Mesodermal cell (in vitro differentiated cells): ENCODE data around the gene ARHGEF40.
"Not testable (repeated sequence)": the region's sequence is repeated elsewhere in the genome, so short reads cannot be mapped to it uniquely, and the experiment has no call there.

Source experiments
- H3K27ac ChIP-seq: 2 replicates; pipeline ENCODE4 v1.7.0; 2013; ENCODE audit warnings: mild to moderate bottlenecking, low read depth, low read length, moderate library complexity; ENCODE audit not compliant: severe bottlenecking
- H3K36me3 ChIP-seq: 2 replicates; pipeline ENCODE4 v1.7.1; 2013; ENCODE audit warnings: mild to moderate bottlenecking, low read length, moderate library complexity; ENCODE audit not compliant: control insufficient read depth, insufficient read depth
- H3K4me1 ChIP-seq: one replicate; pipeline ENCODE4 v1.7.1; 2013; ENCODE audit warnings: mild to moderate bottlenecking, low read length; ENCODE audit not compliant: insufficient read depth, control insufficient read depth, poor library complexity, severe bottlenecking
- H3K4me3 ChIP-seq: 2 replicates; pipeline ENCODE4 v1.7.0; 2013; ENCODE audit warnings: low read length, control low read depth, mild to moderate bottlenecking; ENCODE audit not compliant: insufficient read depth, poor library complexity, severe bottlenecking; ENCODE audit errors: extremely low read depth
- H3K9me3 ChIP-seq: 2 replicates; pipeline ENCODE4 v1.7.1; 2013; ENCODE audit warnings: mild to moderate bottlenecking, low read length, moderate library complexity; ENCODE audit not compliant: control insufficient read depth
- WGBS, 2 experiments: methylation state at CpG; one replicate each; pipeline ENCODE4 v1.1.5; 2013; ENCODE audit warnings: missing lambda C conversion rate in 2 of 2; ENCODE audit not compliant: insufficient coverage in 2 of 2; 5-methylcytosine and 5-hydroxymethylcytosine counted together

Gene ARHGEF40

GRCh38 chr14:21040370-21040925 lies 29.7 kb upstream of the ARHGEF40 start:
- no peaks in the 10 kb centered on the region for H3K9me3 ChIP-seq
- H3K27ac ChIP-seq = no peak overlapping the region
- WGBS, 2 experiments = 78 to 83% methylated on average over 7 to 8 of the region's 8 CpGs
- H3K4me1 ChIP-seq = peaks cover 31% of the 10 kb centered on the region
- no peaks in the 10 kb centered on the region for H3K36me3 ChIP-seq
- no peak overlapping the region for H3K4me3 ChIP-seq

GRCh38 chr14:21040941-21041340 lies 29.2 kb upstream of the ARHGEF40 start:
- H3K4me3 ChIP-seq, H3K27ac ChIP-seq, H3K9me3 ChIP-seq, H3K36me3 ChIP-seq: not testable (repeated sequence)
- peaks cover 31% of the 10 kb centered on the region for H3K4me1 ChIP-seq
- WGBS, 2 experiments = 86 to 93% methylated on average over 3 of the region's 3 CpGs

GRCh38 chr14:21041676-21042433 lies 28.2 kb upstream of the ARHGEF40 start, which contains the start of gene RNASE7:
Gene RNASE7, plus strand, starts transcription at chr14:21042362. Its CDS starts 631 bp downstream, at chr14:21042993.
- Histone ChIP-seq H3K4me3 (no peak within 1 kb of the TSS), H3K9me3 (no peaks in the 10 kb centered on the region), H3K36me3 (no peaks in the 10 kb centered on the region), H3K4me1 (peaks cover 31% of the 10 kb centered on the region), H3K27ac (no peak within 1 kb of the TSS)
- 79 to 95% methylated on average over 6 to 8 of the region's 11 CpGs for WGBS, 2 experiments

- H3K4me3 ChIP-seq = no peak overlapping the region
- no peak overlapping the region for H3K27ac ChIP-seq
- peaks cover 31% of the 10 kb centered on the region for H3K4me1 ChIP-seq
- H3K36me3 ChIP-seq = no peaks in the 10 kb centered on the region
- H3K9me3 ChIP-seq = no peaks in the 10 kb centered on the region
- 86 to 87% methylated on average over 6 to 8 of the region's 8 CpGs for WGBS, 2 experiments
Observed at GRCh38 chr14:21042918-21043317, 27.2 kb upstream of the ARHGEF40 start.

GRCh38 chr14:21043387-21043973 lies 26.6 kb upstream of the ARHGEF40 start:
- no peak overlapping the region for H3K27ac ChIP-seq
- H3K4me1 ChIP-seq = peaks cover 27% of the 10 kb centered on the region
- no peaks in the 10 kb centered on the region for H3K36me3 ChIP-seq
- no CpG with 5 or more reads among the region's 2 CpGs for WGBS, 2 experiments
- no peaks in the 10 kb centered on the region for H3K9me3 ChIP-seq
- H3K4me3 ChIP-seq = no peak overlapping the region

GRCh38 chr14:21043974-21044618 lies 26.0 kb upstream of the ARHGEF40 start:
- H3K4me1 ChIP-seq = peaks cover 23% of the 10 kb centered on the region
- H3K4me3 ChIP-seq = no peak overlapping the region
- H3K9me3 ChIP-seq = no peaks in the 10 kb centered on the region
- WGBS, 2 experiments = 71 to 79% methylated on average over 2 to 3 of the region's 6 CpGs
- no peaks in the 10 kb centered on the region for H3K36me3 ChIP-seq
- no peak overlapping the region for H3K27ac ChIP-seq

- peaks cover 13% of the 10 kb centered on the region for H3K4me1 ChIP-seq
- no peak overlapping the region for H3K27ac ChIP-seq
- no peak overlapping the region for H3K4me3 ChIP-seq
- 100% methylated on average over 1 to 2 of the region's 2 CpGs for WGBS, 2 experiments
- H3K9me3 ChIP-seq = no peaks in the 10 kb centered on the region
- no peaks in the 10 kb centered on the region for H3K36me3 ChIP-seq
Observed at GRCh38 chr14:21047378-21047781, 22.7 kb upstream of the ARHGEF40 start.

- H3K36me3 ChIP-seq = no peaks in the 10 kb centered on the region
- WGBS, 2 experiments = 90 to 100% methylated on average over 1 to 2 of the region's 2 CpGs
Observed at GRCh38 chr14:21048638-21049037, 21.5 kb upstream of the ARHGEF40 start.

GRCh38 chr14:21049271-21049673 lies 20.8 kb upstream of the ARHGEF40 start:
- WGBS, 2 experiments = 100% methylated on average over 1 of the region's 3 CpGs; no CpG with 5 or more reads in 1 of the 2 experiments
- no peaks in the 10 kb centered on the region for H3K36me3 ChIP-seq
- H3K4me3 ChIP-seq = no peak overlapping the region
- no peak overlapping the region for H3K27ac ChIP-seq
- no peaks in the 10 kb centered on the region for H3K9me3 ChIP-seq
- peaks cover 3% of the 10 kb centered on the region for H3K4me1 ChIP-seq

More at GRCh38 chr14:21048638-21049037, 21.5 kb upstream of the ARHGEF40 start:
- Histone ChIP-seq H3K9me3 (no peaks in the 10 kb centered on the region), H3K4me1 (peaks cover 9% of the 10 kb centered on the region), H3K27ac (no peak overlapping the region), H3K4me3 (no peak overlapping the region)

- H3K4me3 ChIP-seq = no peak overlapping the region
- H3K4me1 ChIP-seq = peaks cover 3% of the 10 kb centered on the region
- H3K36me3 ChIP-seq = no peaks in the 10 kb centered on the region
- 92 to 100% methylated on average over 1 of the region's 3 CpGs for WGBS, 2 experiments
- H3K9me3 ChIP-seq = no peaks in the 10 kb centered on the region
- no peak overlapping the region for H3K27ac ChIP-seq
Observed at GRCh38 chr14:21050597-21050996, 19.5 kb upstream of the ARHGEF40 start.
